Motor neuron (in vitro differentiated cells): ENCODE results near the gene EIF3A. TPM values are rescaled to one million over a fixed set of nuclear protein-coding genes. Genes with fewer than 3 reads are reported as not detected.
A peak's percentile ranks its signal among the peaks of the same experiment; 100 is the strongest.

Experiments used
- ATAC-seq, 8 experiments: fragments of 200-7000 bp; cut with Tn5 transposase; replicated peaks in 6 of 8; 2 replicates each; pipeline ENCODE4 v1.8.0; 2021; ENCODE audit warnings: mild to moderate bottlenecking in 8 of 8, moderate library complexity in 8 of 8
- H3K27ac ChIP-seq, 2 donors: fragments of 250-450 bp; sonication (Bioruptor Pico); 2 replicates each; pipeline ENCODE4 v1.9.0; 2021; ENCODE audit warnings: antibody characterized with exemption in 2 of 2, mild to moderate bottlenecking in 2 of 2, moderate library complexity in 1 of 2
- H3K4me1 ChIP-seq, 2 donors: fragments of 250-450 bp; sonication (Bioruptor Pico); replicated peaks in 1 of 2; 2 replicates each; pipeline ENCODE4 v1.6.1; 2021; ENCODE audit warnings: antibody characterized with exemption in 2 of 2, mild to moderate bottlenecking in 2 of 2, moderate library complexity in 1 of 2
- H3K4me3 ChIP-seq, 5 donors: fragments of 250-450 bp; sonication (Bioruptor Pico); 2 replicates each; pipeline ENCODE4 v1.9.0; 2021; ENCODE audit warnings: antibody characterized with exemption in 5 of 5, mild to moderate bottlenecking in 5 of 5, moderate library complexity in 4 of 5
- WGBS, 10 experiments: fragments of 450-650 bp; shearing (Covaris generic); methylation state at CpG; one replicate each; pipeline ENCODE4 v1.0.0; 2022; 5-methylcytosine and 5-hydroxymethylcytosine counted together
- in situ Hi-C, 9 experiments: fragments of 400-800 bp; cut with MboI; loops; one replicate each; pipeline ENCODE4 v1.15.0; 2021; ENCODE audit warnings: low sequenced_read_pairs in 9 of 9, low pct_unique_long_range_greater_than_20kb in 2 of 9; ENCODE audit not compliant: unreplicated experiment in 9 of 9
- total RNA-seq, 8 experiments: library from RNA; unstranded; fragments of 300-600 nt; gene quantifications; 2 replicates each; pipeline versions ENCODE4 v1.2.3 to v1.2.4, GENCODE V29; 2022

Gene EIF3A
- total RNA-seq, 8 experiments from 2014 or later: 75.7 to 184 (median 113) TPM

DNA sequence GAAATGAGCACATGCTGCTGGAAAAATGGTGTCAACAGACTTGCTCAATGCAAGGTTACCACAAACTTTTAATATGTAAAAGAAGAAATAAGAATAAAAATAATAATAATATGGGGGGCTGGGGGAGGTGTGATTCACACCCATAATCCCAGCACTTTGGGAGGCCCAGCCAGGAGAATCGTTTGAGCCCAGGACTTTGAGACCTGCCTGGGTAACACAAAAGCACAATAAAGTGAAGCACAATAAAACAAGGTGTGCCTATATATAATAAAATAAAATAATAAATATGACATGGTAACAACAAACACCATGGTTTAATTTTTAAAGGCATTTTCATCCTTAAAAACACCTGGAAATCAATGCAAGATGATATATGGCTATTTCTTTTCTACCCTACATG lies 25.1 kb downstream of the EIF3A start:
- no peaks in the 10 kb centered on the region for H3K4me1 ChIP-seq
- 78 to 100% (median 100%) methylated on average over 1 of the region's 1 CpG; no CpG with 5 or more reads in 4 of the 10 experiments for WGBS, 10 experiments
- ATAC-seq: no peak
- H3K4me3 ChIP-seq: no peak overlapping the region
- in situ Hi-C loops: no loop called here
- no peak overlapping the region for H3K27ac ChIP-seq

- ATAC-seq: peak in 1 of 8 experiments; percentile 17
- H3K27ac ChIP-seq: no peak overlapping the region
- H3K4me1 ChIP-seq: no peaks in the 10 kb centered on the region
- no peak overlapping the region for H3K4me3 ChIP-seq
- WGBS, 10 experiments: 78 to 100% (median 97%) methylated on average over 1 to 3 of the region's 3 CpGs
- in situ Hi-C loops: no loop called here
These were observed 28.8 kb downstream of the EIF3A start for GRCh38 chr10:119051775-119052174.

DNA sequence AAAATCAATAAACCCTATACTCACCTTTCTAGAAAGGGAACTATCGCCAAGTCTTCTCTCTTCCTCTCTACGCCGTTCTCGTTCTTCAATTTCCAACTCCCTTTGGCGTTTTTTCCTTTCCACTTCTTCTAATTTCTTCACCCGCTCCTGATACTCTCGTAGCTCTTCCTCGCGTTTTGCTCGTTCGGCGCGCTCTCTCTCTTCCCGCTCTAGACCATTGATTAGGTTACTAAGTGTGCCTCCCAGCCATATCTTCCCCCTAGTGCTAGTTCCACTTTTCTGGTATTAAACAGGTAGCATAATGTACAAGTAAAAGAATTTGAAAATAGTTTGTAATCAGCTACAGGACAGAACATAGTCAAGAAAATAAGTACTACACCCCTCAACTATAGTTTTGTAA lies 30.8 kb downstream of the EIF3A start:
- Histone ChIP-seq H3K27ac (no peak overlapping the region), H3K4me1 (no peaks in the 10 kb centered on the region), H3K4me3 (no peak overlapping the region)
- no peak for ATAC-seq
- in situ Hi-C loops: no loop called here
- 93 to 99% (median 97%) methylated on average over 9 to 14 of the region's 14 CpGs; no CpG with 5 or more reads in 1 of the 10 experiments for WGBS, 10 experiments

- in situ Hi-C loops: no loop called here
- Histone ChIP-seq H3K4me3 (no peak overlapping the region), H3K4me1 (no peaks in the 10 kb centered on the region), H3K27ac (no peak overlapping the region)
- ATAC-seq: no peak
- 80 to 100% (median 98%) methylated on average over 1 to 4 of the region's 5 CpGs for WGBS, 10 experiments
These were observed 31.3 kb downstream of the EIF3A start for GRCh38 chr10:119049361-119049760.

DNA sequence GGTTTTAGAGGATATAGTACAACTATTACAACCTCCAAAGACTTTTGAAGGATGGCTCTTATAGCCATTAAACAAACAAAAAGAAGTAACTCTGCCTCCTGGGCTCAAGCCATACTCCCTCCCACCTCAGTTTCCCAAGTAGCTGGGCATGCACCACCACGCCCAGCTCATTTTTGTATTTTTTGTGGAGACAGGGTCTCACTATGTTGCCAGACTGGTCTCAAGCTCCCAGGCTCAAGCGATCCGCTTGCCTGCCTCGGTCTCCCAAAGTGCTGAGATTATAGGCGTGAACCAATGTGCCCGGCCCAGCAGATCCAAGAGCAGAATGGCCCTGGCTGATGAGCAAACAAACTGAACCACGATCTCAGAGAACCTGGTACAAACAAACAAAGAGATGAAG lies 35.1 kb downstream of the EIF3A start:
- H3K27ac ChIP-seq: no peak overlapping the region
- ATAC-seq: no peak
- in situ Hi-C loops: no loop called here
- H3K4me3 ChIP-seq: no peak overlapping the region
- no peaks in the 10 kb centered on the region for H3K4me1 ChIP-seq
- WGBS, 10 experiments: 0 to 100% (median 90%) methylated on average over 1 to 7 of the region's 7 CpGs

DNA sequence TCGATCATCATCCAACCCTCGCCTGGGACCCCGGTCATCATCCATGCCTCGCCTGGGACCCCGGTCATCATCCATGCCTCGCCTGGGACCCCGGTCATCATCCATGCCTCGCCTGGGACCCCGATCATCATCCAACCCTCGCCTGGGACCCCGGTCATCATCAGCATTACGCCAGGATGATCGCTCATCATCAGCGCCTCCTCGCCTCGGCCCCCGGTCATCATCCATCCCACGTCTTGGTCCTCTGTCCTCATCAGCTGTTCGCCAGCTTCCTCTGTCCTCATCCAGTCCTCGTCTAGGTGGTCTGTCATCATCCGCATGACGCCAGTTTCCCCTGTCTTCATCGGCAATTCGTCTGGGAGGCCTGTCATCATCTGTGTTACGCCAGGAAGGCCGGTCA lies 38.4 kb downstream of the EIF3A start:
- no peaks in the 10 kb centered on the region for H3K4me1 ChIP-seq
- ATAC-seq: no peak
- no peak overlapping the region for H3K27ac ChIP-seq
- 73 to 100% (median 99%) methylated on average over 2 to 8 of the region's 26 CpGs; no CpG with 5 or more reads in 6 of the 10 experiments for WGBS, 10 experiments
- in situ Hi-C loops: no loop called here
- no peak overlapping the region for H3K4me3 ChIP-seq

DNA sequence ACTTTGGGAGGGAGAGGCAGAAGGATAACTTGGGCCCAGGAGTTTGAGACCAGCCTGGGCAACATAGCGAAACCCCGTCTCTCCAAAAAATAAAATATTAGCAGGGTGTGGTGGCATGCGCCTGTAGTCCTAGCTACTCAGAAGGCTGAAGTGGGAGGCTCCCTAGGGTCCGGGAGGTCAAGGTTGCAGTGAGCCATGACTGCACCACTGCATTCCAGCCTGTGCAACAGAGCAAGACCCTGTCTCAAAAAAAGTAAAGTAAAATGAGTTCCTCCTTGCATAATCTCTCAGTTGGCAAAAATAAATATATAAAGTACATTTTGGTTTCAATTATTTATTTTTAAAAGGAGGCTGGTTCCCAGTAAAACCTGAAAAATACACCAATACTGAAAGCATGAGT lies 39.3 kb downstream of the EIF3A start:
- in situ Hi-C loops: no loop called here
- peak in 3 of 8 experiments; percentile 20 to 24 (median 24) for ATAC-seq
- 83 to 100% (median 94%) methylated on average over 1 to 4 of the region's 4 CpGs; no CpG with 5 or more reads in 4 of the 10 experiments for WGBS, 10 experiments

GRCh38 chr10:119039161-119039560 lies 41.5 kb downstream of the EIF3A start:
- in situ Hi-C loops: no loop called here
- peak in 3 of 8 experiments; percentile 6 to 27 (median 24) for ATAC-seq
- 57 to 83% methylated on average over 1 of the region's 1 CpG; no CpG with 5 or more reads in 8 of the 10 experiments for WGBS, 10 experiments
- Histone ChIP-seq H3K4me3 (no peak overlapping the region), H3K4me1 (no peaks in the 10 kb centered on the region), H3K27ac (no peak overlapping the region)

More for the DNA sequence above, 39.3 kb downstream of the EIF3A start:
- no peak overlapping the region for H3K27ac ChIP-seq
- H3K4me1 ChIP-seq: no peaks in the 10 kb centered on the region
- H3K4me3 ChIP-seq: no peak overlapping the region

GRCh38 chr10:119031496-119032059 lies 49.0 kb downstream of the EIF3A start:
- Histone ChIP-seq H3K4me1 (peaks cover 6 to 11% of the 10 kb centered on the region in 2 donors), H3K4me3 (peak overlapping the region; percentile 44 to 87 (median 53)), H3K27ac (no peak overlapping the region)
- in situ Hi-C loops: no loop called here
- ATAC-seq: no peak
- WGBS, 10 experiments: 13 to 61% (median 40%) methylated on average over 1 to 7 of the region's 7 CpGs; no CpG with 5 or more reads in 1 of the 10 experiments

DNA sequence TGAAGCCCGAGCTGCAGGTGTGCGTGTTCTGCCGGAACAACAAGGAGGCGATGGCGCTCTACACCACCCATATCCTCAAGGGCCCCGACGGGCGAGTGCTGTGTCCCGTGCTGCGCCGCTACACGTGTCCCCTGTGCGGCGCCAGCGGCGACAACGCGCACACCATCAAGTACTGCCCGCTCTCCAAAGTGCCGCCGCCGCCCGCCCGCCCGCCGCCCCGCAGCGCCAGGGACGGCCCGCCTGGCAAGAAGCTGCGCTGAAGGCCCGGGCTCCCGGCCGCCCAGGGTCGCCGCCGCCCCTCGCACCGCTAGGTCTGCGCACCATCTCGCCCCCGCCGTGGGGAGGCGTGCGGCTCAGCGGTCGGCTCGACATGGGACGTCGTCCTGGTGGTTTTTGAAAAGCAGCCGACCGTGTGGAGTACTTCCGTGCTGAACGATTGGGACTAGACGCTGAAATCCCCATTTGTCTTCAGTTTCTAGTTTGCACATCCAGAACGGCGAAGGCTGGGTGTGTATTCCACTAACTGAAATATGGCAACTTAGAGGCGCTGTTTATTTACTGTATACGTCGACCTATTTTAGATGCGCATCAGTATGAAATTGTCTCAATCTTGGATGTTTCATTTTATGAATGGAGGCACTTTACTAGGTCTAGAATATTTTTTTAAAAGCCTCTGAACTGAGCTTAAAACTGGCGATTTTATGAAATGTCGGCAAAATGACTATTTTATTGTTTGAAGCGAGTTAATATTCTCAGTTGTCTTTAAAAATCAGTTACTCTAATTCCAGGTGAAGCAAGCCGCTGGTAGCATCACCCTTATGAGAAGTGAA lies 50.0 kb downstream of the EIF3A start:
- Histone ChIP-seq H3K4me1 (peaks cover 6 to 11% of the 10 kb centered on the region in 2 donors), H3K27ac (peak overlapping the region; percentile 53 to 79), H3K4me3 (peak overlapping the region; percentile 44 to 87 (median 53))
- 10 to 61% (median 25%) methylated on average over 2 to 12 of the region's 65 CpGs for WGBS, 10 experiments
- peak; percentile 16 to 44 (median 32) for ATAC-seq
- in situ Hi-C loops: no loop called here

GRCh38 chr10:119029613-119030420 lies 50.8 kb downstream of the EIF3A start, which contains the start of gene NANOS1:
NANOS1 (plus strand) TSS chr10:119029714; CDS start chr10:119029802, 88 bp downstream.
- H3K4me1 ChIP-seq: peaks cover 6 to 11% of the 10 kb centered on the region in 2 donors
- H3K4me3 ChIP-seq: peak within 1 kb of the TSS; percentile 44 to 87 (median 53)
- WGBS, 10 experiments: 0% methylated on average over 10 of the region's 136 CpGs; no CpG with 5 or more reads in 9 of the 10 experiments
- in situ Hi-C loops: no loop called here
- ATAC-seq: peak in 7 of 8 experiments; percentile 7 to 29 (median 26)
- peak within 1 kb of the TSS; percentile 53 to 79 for H3K27ac ChIP-seq

- in situ Hi-C loops: no loop called here
- Histone ChIP-seq H3K4me1 (peaks cover 6 to 11% of the 10 kb centered on the region in 2 donors), H3K4me3 (peak overlapping the region; percentile 44 to 87 (median 53)), H3K27ac (peak overlapping the region; percentile 53 to 79)
- peak; percentile 73 to 88 (median 82) for ATAC-seq
- WGBS, 10 experiments: 7 to 16% methylated on average over 3 to 5 of the region's 68 CpGs; no CpG with 5 or more reads in 8 of the 10 experiments
These were observed 51.6 kb downstream of the EIF3A start for GRCh38 chr10:119028900-119029612.
